Gastrocnemius medialis (tissue), 4 donors: ENCODE results near the gene DDX24.

Source experiments
- CTCF ChIP-seq, 5 experiments: fragments of 450-650 bp in 3 of 5; fragments of 200-600 bp in 2 of 5; sonication (generic) in 2 of 5; IDR thresholded peaks in 4 of 5; conservative IDR thresholded peaks in 1 of 5; 1 replicate in 4 of 5; 2 replicates in 1 of 5; pipeline ENCODE4 v1.5.1; 2016 to 2019; ENCODE audit warnings: antibody characterized with exemption in 5 of 5, mild to moderate bottlenecking in 3 of 5, moderate library complexity in 3 of 5
- POLR2A ChIP-seq, 2 donors: fragments of 450-650 bp; IDR thresholded peaks; one replicate each; pipeline ENCODE4 v1.6.1; 2017; ENCODE audit warnings: antibody characterized with exemption in 2 of 2, mild to moderate bottlenecking in 2 of 2, moderate library complexity in 2 of 2

GRCh38 chr14:94029671-94030203 lies 51.3 kb downstream of the DDX24 start:
- TF ChIP-seq CTCF (IDR thresholded peaks at IDR 0.05 in 4 of 5, conservative IDR thresholded peaks at IDR 0.05 in 1 of 5) (no peak), POLR2A (IDR thresholded peaks at IDR 0.05) (no peak)
